ENCODE results near the gene CELSR1.
"Not testable (repeated sequence)": the region's sequence is repeated elsewhere in the genome, so short reads cannot be mapped to it uniquely, and the experiment has no call there.

The CELSR1 gene

GRCh38 chr22:46397514-46397913 is 139.9 kb downstream of the CELSR1 start:
- TF ChIP-seq CTCF (IDR thresholded peaks at IDR 0.05; ENCODE audit: low read depth, low read length, missing control alignments) = no peak
- DNase-seq = no peak
- H3K36me3 ChIP-seq (replicated peaks) = no peaks in the 10 kb centered on the region
- no peak overlapping the region for H3K4me3 ChIP-seq (ENCODE audit: low read depth, low read length)
- no peaks in the 10 kb centered on the region for H3K27me3 ChIP-seq (replicated peaks)
- no peak overlapping the region for H3K27ac ChIP-seq
- in situ Hi-C loops (cut with HindIII; ENCODE audit: low pct_ligation_motif_present, low sequenced_read_pairs) = no loop called here

- H3K27ac ChIP-seq; DNase-seq; in situ Hi-C loops (cut with HindIII; ENCODE audit: low pct_ligation_motif_present, low sequenced_read_pairs); H3K4me3 ChIP-seq (ENCODE audit: low read depth, low read length); H3K36me3 ChIP-seq (replicated peaks); H3K27me3 ChIP-seq (replicated peaks): not testable (repeated sequence)
Measured at GRCh38 chr22:46397049-46397448, 140.4 kb downstream of the CELSR1 start.

- H3K36me3 ChIP-seq (replicated peaks) = no peaks in the 10 kb centered on the region
- no peak for TF ChIP-seq CTCF (IDR thresholded peaks at IDR 0.05; ENCODE audit: low read depth, low read length, missing control alignments)
- H3K27me3 ChIP-seq (replicated peaks) = no peaks in the 10 kb centered on the region
- DNase-seq = no peak
- in situ Hi-C loops (cut with HindIII; ENCODE audit: low pct_ligation_motif_present, low sequenced_read_pairs) = no loop called here
- no peak overlapping the region for H3K4me3 ChIP-seq (ENCODE audit: low read depth, low read length)
- no peak overlapping the region for H3K27ac ChIP-seq
Measured at GRCh38 chr22:46395145-46395544, 142.3 kb downstream of the CELSR1 start.

GRCh38 chr22:46394622-46395021 is 142.8 kb downstream of the CELSR1 start:
- in situ Hi-C loops (cut with HindIII; ENCODE audit: low pct_ligation_motif_present, low sequenced_read_pairs) = no loop called here
- DNase-seq = no peak
- Histone ChIP-seq H3K4me3 (ENCODE audit: low read depth, low read length) (no peak overlapping the region), H3K27ac (no peak overlapping the region), H3K36me3 (replicated peaks) (no peaks in the 10 kb centered on the region), H3K27me3 (replicated peaks) (no peaks in the 10 kb centered on the region)
- TF ChIP-seq CTCF (IDR thresholded peaks at IDR 0.05; ENCODE audit: low read depth, low read length, missing control alignments) = no peak

- no peak for DNase-seq
- no peaks in the 10 kb centered on the region for H3K27me3 ChIP-seq (replicated peaks)
- H3K4me3 ChIP-seq (ENCODE audit: low read depth, low read length) = no peak overlapping the region
- H3K36me3 ChIP-seq (replicated peaks) = no peaks in the 10 kb centered on the region
- in situ Hi-C loops (cut with HindIII; ENCODE audit: low pct_ligation_motif_present, low sequenced_read_pairs) = no loop called here
- no peak overlapping the region for H3K27ac ChIP-seq
- TF ChIP-seq CTCF (IDR thresholded peaks at IDR 0.05; ENCODE audit: low read depth, low read length, missing control alignments) = no peak
Measured at GRCh38 chr22:46393873-46394272, 143.5 kb downstream of the CELSR1 start.

GRCh38 chr22:46392137-46392844 is 145.1 kb downstream of the CELSR1 start:
- no peak overlapping the region for H3K27ac ChIP-seq
- H3K27me3 ChIP-seq (replicated peaks) = no peaks in the 10 kb centered on the region
- no peak for TF ChIP-seq CTCF (IDR thresholded peaks at IDR 0.05; ENCODE audit: low read depth, low read length, missing control alignments)
- H3K4me3 ChIP-seq (ENCODE audit: low read depth, low read length) = no peak overlapping the region
- no peaks in the 10 kb centered on the region for H3K36me3 ChIP-seq (replicated peaks)
- DNase-seq = no peak
- in situ Hi-C loops (cut with HindIII; ENCODE audit: low pct_ligation_motif_present, low sequenced_read_pairs) = no loop called here

All from brain microvascular endothelial cell (primary cell).